HG03108 (cell line): ENCODE measurements around the gene AKNA.
A peak's percentile ranks its signal among the peaks of the same experiment; 100 is the strongest.

Experiments used
- ATAC-seq: cut with Tn5 transposase; IDR thresholded peaks from one replicate; pipeline ENCODE4 v1.9.1; 2021; ENCODE audit warnings: moderate library complexity; ENCODE audit not compliant: unreplicated experiment

AKNA gene

DNA sequence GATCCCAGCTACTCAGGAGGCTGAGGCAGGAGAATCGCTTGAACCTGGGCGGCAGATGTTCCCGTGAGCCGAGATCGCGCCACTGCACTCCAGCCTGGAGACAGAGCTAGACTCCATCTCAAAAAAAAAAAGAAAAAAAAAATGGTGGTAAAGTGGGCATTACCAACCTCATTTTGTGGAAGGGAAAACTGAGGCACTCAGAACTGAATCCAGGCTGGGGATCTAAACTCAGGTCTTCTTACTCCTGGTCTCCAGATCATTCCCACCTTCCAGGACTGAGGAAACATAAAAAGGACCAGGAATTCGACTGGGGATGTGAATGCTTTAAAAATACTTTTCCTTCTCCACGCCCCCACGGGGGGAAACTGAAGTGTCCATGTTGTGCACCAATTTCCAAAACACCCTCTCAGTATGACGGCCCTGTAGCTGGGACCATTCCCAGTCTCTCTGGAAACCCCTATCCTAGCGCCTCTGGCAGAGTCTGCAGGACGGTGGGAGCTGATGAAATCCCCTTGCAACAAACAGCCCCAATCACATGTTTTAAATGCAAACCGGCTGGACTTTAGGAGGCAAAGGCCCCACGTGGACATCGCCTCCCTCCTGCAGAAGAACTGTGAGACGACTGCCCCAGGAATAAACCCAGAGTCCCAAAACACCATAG lies 8.9 kb upstream of the AKNA start:
- ATAC-seq: no peak

GRCh38 chr9:114395768-114396167 lies 8.0 kb upstream of the AKNA start:
- ATAC-seq: no peak

GRCh38 chr9:114395334-114395617 lies 7.5 kb upstream of the AKNA start:
- no peak for ATAC-seq

DNA sequence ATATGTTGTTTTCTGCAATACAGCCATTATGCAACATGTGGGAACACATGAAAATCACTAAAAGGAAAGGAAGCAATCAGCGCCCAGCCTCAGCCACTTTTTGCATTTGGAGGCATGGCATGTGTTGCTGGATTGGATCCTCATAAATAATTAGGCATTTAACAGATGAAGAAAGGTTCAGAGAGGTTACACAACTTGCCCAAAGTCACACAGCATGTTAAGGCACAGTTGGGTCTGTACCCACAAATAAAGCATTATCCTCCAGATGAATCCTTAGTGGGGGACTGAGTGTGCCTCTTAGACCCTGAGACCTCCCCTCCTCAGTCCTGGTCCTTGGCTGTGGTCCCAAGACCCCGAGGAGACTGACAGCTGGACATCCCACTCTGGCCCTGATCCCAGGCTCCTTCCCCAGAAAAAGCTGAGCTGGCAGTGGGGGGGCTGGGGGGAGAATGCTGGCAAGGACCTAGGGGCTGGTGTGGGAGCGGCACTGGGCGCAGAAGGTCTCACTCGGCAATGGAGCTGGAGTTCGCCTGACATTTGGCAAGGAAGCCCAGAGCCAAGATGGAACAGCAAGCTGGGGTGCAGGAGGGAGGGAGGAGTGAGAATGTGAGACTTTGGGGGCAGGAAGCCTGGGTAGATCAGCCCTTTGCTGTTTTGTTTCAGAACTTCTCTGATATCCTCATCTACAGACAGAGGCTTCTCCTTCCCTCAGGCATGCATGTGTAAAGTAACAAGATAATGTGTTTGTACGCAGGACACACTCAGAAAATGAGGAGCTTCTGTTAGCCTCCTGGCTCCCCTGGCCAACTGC lies 6.9 kb upstream of the AKNA start:
- ATAC-seq: no peak

DNA sequence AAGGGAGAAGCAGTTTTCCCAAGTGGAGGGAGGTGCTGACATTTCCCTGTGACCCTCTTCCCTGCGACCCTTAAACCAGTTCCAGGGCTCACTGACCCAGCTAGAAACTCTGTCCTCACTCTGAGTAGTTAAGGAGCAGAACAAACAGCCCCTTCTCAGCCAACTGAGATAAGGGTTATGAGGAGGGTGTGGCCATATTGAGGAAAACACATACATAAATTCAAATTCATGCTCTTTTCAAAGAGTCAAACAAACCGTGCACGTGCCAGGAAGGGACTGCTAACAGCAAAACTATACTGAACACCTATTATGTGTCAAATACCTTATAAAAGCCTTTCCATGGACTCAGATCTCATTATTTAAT lies 4.9 kb upstream of the AKNA start:
- ATAC-seq: no peak

DNA sequence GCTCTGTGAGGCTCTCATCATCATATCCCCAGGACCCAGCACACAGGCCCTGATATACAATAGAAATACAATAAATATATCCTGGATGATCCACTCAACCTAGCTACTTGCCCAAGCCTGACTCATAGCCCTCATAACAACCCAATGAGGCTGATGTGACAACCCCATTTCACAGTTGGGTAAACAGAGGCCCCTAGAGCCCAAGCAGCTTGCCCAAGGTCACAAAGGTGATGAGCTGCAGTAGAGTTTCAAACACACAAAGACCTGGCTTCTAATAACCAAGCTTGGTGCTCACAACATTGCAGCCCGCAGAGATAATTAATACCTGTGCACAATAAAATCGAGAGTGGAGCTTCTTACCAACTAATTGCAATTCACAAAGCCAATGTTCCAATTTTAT lies 3.2 kb upstream of the AKNA start:
- no peak for ATAC-seq

DNA sequence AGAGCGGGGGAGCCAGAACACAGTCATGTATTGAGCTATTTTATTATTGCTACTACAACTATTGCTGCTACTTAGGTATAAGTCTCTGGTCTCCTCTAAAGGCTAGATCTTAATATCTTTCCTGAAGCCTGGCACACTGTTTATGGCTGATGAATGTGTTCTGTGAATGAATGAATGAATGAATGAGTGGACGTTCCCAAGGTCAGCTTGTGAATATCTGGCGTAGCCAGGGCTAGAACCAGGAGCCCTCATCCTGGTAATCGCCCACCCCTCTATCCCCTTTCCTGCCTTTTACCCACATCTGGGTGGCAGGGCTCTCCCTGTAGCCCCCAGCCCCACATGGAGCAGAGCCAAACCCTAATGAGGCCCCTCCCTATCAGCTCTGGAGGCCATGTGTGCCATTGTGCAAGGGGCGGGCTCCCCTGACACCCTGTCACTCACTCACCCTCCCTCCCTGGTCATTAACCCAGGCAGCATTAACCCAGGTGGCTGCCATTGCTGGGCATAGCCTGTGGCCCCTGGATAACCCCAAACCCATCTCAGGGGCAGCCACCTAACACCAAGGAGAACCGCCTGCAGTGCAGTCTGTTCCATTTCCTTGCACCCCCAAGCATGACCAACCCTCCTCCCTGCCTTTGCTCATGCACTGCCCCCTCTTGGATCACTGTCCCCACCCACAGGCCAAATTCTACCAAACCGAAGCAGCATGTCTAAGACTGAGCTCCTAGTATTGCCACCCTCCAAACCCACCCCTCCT lies 2.0 kb upstream of the AKNA start:
- no peak for ATAC-seq

DNA sequence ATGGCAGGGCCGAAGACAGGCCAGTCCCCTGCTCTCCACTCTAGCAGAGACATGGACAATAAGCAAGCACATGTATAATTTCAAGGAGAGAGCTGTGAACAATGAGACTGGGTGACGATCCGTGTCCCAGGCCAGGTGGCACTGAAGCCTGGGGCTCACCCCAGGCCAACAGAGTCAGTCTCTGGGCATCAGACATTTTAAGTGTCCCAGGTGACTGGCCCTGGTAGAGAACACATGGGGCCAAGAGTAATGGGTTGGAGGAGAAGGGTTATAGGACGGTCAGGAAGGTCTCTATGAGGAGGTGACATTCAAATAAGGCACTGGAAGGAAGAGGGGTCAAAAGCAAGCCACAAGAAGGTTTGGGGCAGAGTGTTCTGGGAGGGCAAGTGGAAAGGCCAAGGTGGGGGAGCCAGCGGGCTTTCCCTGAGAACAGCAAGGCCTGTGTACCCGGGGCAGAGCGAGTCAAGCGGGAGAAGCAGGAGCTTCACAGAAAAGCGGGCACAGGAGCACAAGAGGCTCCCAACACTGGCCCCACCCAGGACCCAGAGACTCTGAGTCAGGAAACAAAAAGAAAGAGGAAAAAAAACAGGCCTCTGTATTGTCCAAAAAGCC lies 1.1 kb upstream of the AKNA start:
- no peak for ATAC-seq

DNA sequence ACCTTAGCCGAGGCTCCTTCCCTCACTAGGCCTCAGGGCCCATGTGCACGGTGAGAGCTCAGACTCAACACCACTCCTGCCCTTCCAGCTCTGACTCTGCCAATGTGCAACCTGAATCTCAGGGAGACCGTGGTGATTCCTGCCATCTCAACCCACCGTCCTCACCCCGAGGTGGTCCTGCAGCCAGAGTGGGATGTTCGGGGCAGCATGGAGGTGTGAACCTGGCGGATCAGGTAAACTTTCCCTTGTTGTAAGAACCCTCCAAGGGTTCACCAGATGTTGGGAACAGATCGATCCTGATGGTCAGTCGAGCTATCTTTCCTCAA lies 538 bp upstream of the AKNA start:
- no peak for ATAC-seq

DNA sequence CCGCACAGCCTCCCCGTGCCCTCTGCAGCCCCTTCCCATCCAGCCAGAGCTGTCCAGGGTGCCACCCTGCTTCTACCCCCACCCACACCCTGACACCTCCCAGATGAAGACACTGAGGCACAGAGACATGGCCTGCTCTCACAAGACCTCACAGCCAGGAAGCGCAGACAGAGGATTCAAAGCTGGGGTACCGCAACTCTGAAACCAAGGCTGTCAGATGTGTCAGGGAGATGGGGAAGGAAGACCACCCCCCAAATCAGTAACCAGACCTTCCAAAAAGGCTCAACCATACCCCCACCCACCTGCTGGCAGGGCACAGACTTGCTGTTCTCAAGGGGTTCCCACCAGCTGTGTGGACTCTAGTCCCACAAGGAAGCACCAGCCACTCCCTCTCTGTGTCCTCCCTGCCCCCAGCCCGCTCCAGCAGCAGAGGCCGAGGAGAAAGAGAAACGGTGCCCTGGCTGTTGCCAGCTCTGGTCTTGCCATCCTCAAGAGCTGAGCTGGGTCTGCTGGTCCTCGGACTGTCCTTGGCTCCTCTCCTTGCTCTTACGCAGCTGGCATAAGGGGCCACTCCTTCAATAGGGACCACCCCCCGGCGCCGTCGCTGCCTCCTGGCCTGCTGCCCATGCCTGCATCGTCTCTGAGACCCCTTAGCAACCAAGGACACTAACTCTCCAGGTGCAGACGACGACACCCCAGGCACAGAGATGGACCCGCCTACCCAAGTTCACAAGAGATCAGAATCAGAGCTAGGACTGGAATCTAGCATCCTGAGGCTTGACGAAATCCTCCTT lies 699 bp downstream of the AKNA start:
- no peak for ATAC-seq

DNA sequence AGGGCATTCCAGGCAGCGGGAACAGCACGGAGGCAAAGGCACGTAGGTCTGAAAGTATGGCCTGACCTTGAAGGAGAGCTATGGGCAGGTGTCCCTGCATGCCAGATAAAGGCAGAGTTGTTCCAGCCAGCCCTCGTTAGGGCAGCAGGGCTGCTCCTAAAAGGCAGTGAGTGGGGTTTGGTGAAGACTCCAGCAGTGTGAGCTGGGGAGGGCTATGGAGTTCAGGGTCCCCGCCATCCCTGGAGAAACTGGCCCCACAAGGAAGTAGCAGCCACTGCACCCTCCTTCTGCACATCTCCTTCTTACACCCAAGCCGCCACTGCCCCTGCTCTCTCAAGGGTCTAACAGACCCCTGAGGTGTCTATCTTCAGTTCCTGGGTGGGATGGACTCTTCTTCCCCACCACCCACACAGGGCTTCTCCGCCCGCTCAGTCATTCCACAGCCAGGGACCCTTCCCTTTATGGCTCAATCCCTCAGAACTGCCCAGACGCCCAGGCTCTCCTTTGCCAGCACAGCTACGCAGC lies 1.4 kb downstream of the AKNA start:
- no peak for ATAC-seq

DNA sequence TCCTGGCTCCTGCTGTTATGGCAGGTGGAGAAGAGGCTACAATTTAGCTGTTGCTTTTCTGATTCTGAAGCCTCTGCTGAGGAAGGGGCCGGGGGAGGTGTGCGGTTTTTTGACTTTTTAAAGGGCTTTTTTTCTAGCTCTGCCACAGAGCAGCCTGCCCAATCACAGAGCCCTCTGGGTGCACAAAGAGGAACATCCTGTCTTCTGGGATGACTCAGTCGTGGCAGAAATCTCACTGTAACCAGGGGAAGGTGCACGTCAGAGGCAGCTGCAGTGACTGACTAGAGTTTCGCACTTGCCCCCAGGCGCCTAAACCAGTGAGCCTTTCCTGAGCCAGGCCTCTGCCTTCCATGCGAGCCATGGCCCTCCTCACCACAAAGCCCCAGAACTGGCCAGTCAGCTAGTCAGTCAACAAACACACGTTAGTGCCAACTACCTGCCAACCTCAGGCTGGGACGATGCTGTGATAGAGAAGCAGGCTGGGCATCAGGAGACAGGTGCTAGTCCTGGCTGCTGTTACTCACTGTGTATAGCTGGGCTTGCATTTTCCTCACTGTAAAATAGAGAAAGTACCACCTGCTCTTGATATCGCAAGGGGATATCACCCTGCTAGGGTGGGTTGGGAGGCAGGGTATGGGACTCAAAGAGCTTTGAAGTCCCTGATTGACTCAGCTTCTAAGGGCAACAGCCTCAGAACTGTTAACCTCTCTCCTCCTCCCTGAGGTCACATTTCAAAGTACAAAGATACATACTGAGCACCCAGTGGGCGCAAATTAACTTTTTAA lies 2.2 kb downstream of the AKNA start:
- peak; percentile 72 for ATAC-seq

GRCh38 chr9:114384836-114385396 lies 2.9 kb downstream of the AKNA start:
- ATAC-seq: no peak

DNA sequence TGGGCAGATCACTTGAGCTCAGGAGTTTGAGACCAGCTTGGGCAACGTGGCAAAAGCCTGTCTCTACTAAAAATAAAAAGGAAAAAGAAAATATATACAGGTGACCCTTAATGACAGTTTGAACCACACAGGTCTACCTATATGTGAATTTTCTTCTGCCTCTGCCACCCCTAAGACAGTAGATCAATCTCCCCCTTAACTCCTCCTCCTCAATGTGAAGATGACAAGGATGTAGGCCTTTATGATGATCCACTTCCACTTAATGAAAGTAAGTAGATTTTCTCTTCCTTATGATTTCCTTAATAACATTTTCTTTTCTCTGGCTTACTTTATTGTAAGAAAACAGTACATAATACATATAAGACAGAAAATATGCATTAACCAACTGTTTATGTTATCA lies 3.4 kb downstream of the AKNA start:
- ATAC-seq: no peak

DNA sequence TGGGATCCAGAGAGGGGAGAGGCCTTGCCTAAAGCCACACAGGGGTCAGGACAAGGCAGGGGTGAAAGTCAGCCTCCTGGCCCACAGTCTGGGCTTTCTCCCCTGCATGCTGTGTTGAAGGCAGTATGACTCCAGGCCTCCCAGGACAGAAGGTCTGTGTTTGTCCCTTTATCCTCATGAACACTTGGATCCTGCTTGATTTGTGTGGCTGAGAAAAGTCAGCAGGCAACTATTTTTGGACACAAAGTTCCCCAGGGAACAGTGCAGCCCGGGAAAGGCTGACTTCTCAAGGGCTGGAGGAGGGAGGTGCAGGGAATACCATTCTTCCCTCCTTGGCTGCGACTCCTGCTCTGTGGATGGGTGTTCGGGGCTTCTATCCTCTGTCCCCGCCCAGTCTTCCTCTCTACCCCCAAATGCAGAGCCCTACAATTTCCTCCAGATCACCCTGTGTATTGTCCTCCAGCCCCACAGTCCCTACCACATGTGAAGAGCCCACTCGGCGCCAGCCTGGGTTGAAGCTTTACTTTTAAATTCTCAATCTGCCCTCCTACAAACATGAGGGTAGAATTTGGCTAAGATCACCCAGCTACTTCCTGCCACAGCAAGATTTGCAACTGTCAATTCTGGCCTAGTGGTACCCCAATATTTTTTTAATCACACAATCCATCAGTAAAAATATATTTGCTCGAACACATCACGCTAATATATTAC lies 4.1 kb downstream of the AKNA start:
- no peak for ATAC-seq

- no peak for ATAC-seq
Observed at GRCh38 chr9:114382699-114383520, 4.9 kb downstream of the AKNA start.

DNA sequence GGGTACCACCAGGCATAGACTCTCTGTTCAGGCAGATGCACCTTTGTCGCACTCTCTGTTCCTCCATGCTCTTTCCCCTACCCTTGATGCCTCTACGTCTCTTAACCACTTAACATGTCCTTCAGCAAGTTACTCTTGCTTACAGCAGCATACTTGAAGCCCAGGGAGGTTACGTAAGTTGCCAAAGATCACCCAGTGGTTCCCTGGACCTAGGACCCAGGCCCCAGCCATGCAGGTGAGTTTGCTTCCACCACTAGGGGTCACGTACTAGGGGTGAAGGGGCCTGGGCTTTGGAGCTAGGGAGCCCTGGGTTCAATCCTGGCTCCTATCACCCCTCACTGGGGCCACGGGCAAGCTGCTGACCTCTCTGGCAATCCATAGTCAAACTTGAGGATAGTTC lies 8.9 kb downstream of the AKNA start:
- ATAC-seq: no peak

GRCh38 chr9:114378016-114378415 lies 9.8 kb downstream of the AKNA start:
- ATAC-seq: no peak
